ENCODE measurements around the gene MICAL2. TPM values are rescaled to one million over a fixed set of nuclear protein-coding genes. Genes with fewer than 3 reads are reported as not detected.

The MICAL2 gene
- total and polyA plus RNA-seq, 2 donors (not counting 1 experiment from before 2014, with no cell fraction given) = 0.32 to 0.40 TPM

- Mint-ChIP-seq H3K27ac (no peak overlapping the region), H3K9me3 (ENCODE audit: insufficient read depth) (no peaks in the 10 kb centered on the region), H3K27me3 (no peaks in the 10 kb centered on the region), H3K4me3 (no peak overlapping the region), H3K4me1 (no peaks in the 10 kb centered on the region)
- no peaks in the 10 kb centered on the region for H3K36me3 ChIP-seq (replicated peaks in 1 of 2; ENCODE audit: control extremely low read depth in 1 of 2, control insufficient read depth in 1 of 2, extremely low read depth in 1 of 2, insufficient read depth in 2 of 2, low read length in 1 of 2)
- H4K20me1 ChIP-seq (ENCODE audit: control insufficient read depth, insufficient read depth, low read length, poor library complexity, severe bottlenecking) = no peaks in the 10 kb centered on the region
- intact Hi-C loops (cut with micrococcal nuclease) = no loop called here
- ChIA-PET POLR2A (no interaction called here), CTCF (interaction anchor here (0.7 kb wide), 1 partner anchor 18 kb away, joined by 3 read pairs; no protein-coding TSS in a partner anchor)
- no peak overlapping the region for H3K27ac ChIP-seq (ENCODE audit: low read length in 2 of 2)
- H3K9ac ChIP-seq (ENCODE audit: low read length) = no peak overlapping the region
- no peak for ATAC-seq (ENCODE audit: low read depth)
- no peaks in the 10 kb centered on the region for H3K4me1 ChIP-seq (ENCODE audit: control insufficient read depth in 2 of 2, insufficient read depth in 2 of 2, low read length in 2 of 2)
- no peaks in the 10 kb centered on the region for H3K9me3 ChIP-seq (ENCODE audit: control extremely low read depth in 1 of 3, control insufficient read depth in 2 of 3, insufficient read depth in 1 of 3, low read length in 2 of 3)
- no peak overlapping the region for H3K4me3 ChIP-seq (ENCODE audit: control extremely low read depth in 1 of 5, extremely low read depth in 1 of 5, insufficient read depth in 1 of 5, low read depth in 2 of 5, low read length in 4 of 5)
- TF ChIP-seq CTCF (IDR thresholded peaks at IDR 0.05) (no peak), EZH2 (IDR thresholded peaks at IDR 0.05; ENCODE audit: borderline replicate concordance, insufficient read depth, low read depth, low read length, poor library complexity, severe bottlenecking) (no peak)
- 92% methylated on average over 3 of the region's 8 CpGs for WGBS (ENCODE audit: insufficient coverage)
- no peak for DNase-seq
- H3K79me2 ChIP-seq (ENCODE audit: control insufficient read depth, insufficient read depth, low read length) = no peaks in the 10 kb centered on the region
- H3K27me3 ChIP-seq (replicated peaks in 1 of 4; ENCODE audit: control extremely low read depth in 1 of 4, control insufficient read depth in 3 of 4, insufficient read depth in 4 of 4, low read length in 3 of 4) = no peaks in the 10 kb centered on the region
- H2AFZ ChIP-seq (ENCODE audit: insufficient read depth, low read depth, low read length, poor library complexity, severe bottlenecking) = no peak overlapping the region
- no peak overlapping the region for H3K4me2 ChIP-seq (replicated peaks; ENCODE audit: low read depth, low read length, poor library complexity, severe bottlenecking)
Observed at GRCh38 chr11:12260731-12261521, 150.5 kb downstream of the MICAL2 start.

GRCh38 chr11:12261551-12261950, 151.2 kb downstream of the MICAL2 start:
- H3K4me2 ChIP-seq (replicated peaks; ENCODE audit: low read depth, low read length, poor library complexity, severe bottlenecking) = no peak overlapping the region
- H3K4me1 ChIP-seq (ENCODE audit: control insufficient read depth in 2 of 2, insufficient read depth in 2 of 2, low read length in 2 of 2) = no peaks in the 10 kb centered on the region
- no peaks in the 10 kb centered on the region for H3K9me3 ChIP-seq (ENCODE audit: control extremely low read depth in 1 of 3, control insufficient read depth in 2 of 3, insufficient read depth in 1 of 3, low read length in 2 of 3)
- ATAC-seq (ENCODE audit: low read depth) (no peak), DNase-seq (no peak)
- H2AFZ ChIP-seq (ENCODE audit: insufficient read depth, low read depth, low read length, poor library complexity, severe bottlenecking) = no peak overlapping the region
- H3K27ac Mint-ChIP-seq = no peak overlapping the region
- H3K9ac ChIP-seq (ENCODE audit: low read length) = no peak overlapping the region
- ChIA-PET CTCF (interaction anchor here (0.7 kb wide), 1 partner anchor 18 kb away, joined by 3 read pairs; no protein-coding TSS in a partner anchor), POLR2A (no interaction called here)
- H3K27me3 ChIP-seq (replicated peaks in 1 of 4; ENCODE audit: control extremely low read depth in 1 of 4, control insufficient read depth in 3 of 4, insufficient read depth in 4 of 4, low read length in 3 of 4) = no peaks in the 10 kb centered on the region
- H3K4me3 Mint-ChIP-seq = no peak overlapping the region
- no peaks in the 10 kb centered on the region for H3K36me3 ChIP-seq (replicated peaks in 1 of 2; ENCODE audit: control extremely low read depth in 1 of 2, control insufficient read depth in 1 of 2, extremely low read depth in 1 of 2, insufficient read depth in 2 of 2, low read length in 1 of 2)
- no peaks in the 10 kb centered on the region for H3K27me3 Mint-ChIP-seq
- H3K27ac ChIP-seq (ENCODE audit: low read length in 2 of 2) = no peak overlapping the region
- TF ChIP-seq CTCF (IDR thresholded peaks at IDR 0.05) = no peak
- TF ChIP-seq EZH2 (IDR thresholded peaks at IDR 0.05; ENCODE audit: borderline replicate concordance, insufficient read depth, low read depth, low read length, poor library complexity, severe bottlenecking) = no peak
- no peaks in the 10 kb centered on the region for H3K4me1 Mint-ChIP-seq
- intact Hi-C loops (cut with micrococcal nuclease) = no loop called here
- WGBS (ENCODE audit: insufficient coverage) = 87% methylated on average over 4 of the region's 5 CpGs
- no peaks in the 10 kb centered on the region for H4K20me1 ChIP-seq (ENCODE audit: control insufficient read depth, insufficient read depth, low read length, poor library complexity, severe bottlenecking)
- no peak overlapping the region for H3K4me3 ChIP-seq (ENCODE audit: control extremely low read depth in 1 of 5, extremely low read depth in 1 of 5, insufficient read depth in 1 of 5, low read depth in 2 of 5, low read length in 4 of 5)
- no peaks in the 10 kb centered on the region for H3K9me3 Mint-ChIP-seq (ENCODE audit: insufficient read depth)
- no peaks in the 10 kb centered on the region for H3K79me2 ChIP-seq (ENCODE audit: control insufficient read depth, insufficient read depth, low read length)

Data from B cell (primary cell).